HFFc6 (cell line): Measurements from ENCODE around the gene ELP4. TPM values are rescaled to one million over a fixed set of nuclear protein-coding genes. Genes with fewer than 3 reads are reported as not detected.
"Not testable (repeated sequence)": the region's sequence is repeated elsewhere in the genome, so short reads cannot be mapped to it uniquely, and the experiment has no call there.

ENCODE experiments used
- DNase-seq: peaks from one replicate; pipeline ENCODE4 v3.0.0-alpha.2; 2018
- H3K27ac Mint-ChIP-seq: 2 replicates; pipeline ENCODE4 v1.8.0; 2020; ENCODE audit warnings: mild to moderate bottlenecking, mixed read lengths
- H3K27me3 Mint-ChIP-seq: 2 replicates; pipeline ENCODE4 v1.8.0; 2021; ENCODE audit warnings: mild to moderate bottlenecking, moderate library complexity, mixed read lengths; ENCODE audit not compliant: insufficient read depth
- H3K36me3 Mint-ChIP-seq: 2 replicates; pipeline ENCODE4 v1.8.0; 2021; ENCODE audit warnings: low read depth, mixed read lengths
- H3K4me1 Mint-ChIP-seq: 2 replicates; pipeline ENCODE4 v1.8.0; 2020; ENCODE audit warnings: low read depth, mixed read lengths
- H3K4me3 Mint-ChIP-seq: 2 replicates; pipeline ENCODE4 v1.8.0; 2020; ENCODE audit warnings: mild to moderate bottlenecking, moderate library complexity, mixed read lengths
- H3K9me3 Mint-ChIP-seq: 2 replicates; pipeline ENCODE4 v1.8.0; 2020; ENCODE audit warnings: mild to moderate bottlenecking, mixed read lengths
- CTCF ChIP-seq: fragments of 200-600 bp; sonication (generic); IDR thresholded peaks from 2 replicates; pipeline ENCODE4 v1.5.0; 2021; ENCODE audit warnings: antibody characterized with exemption, mild to moderate bottlenecking
- total RNA-seq, 6 experiments: library from RNA; stranded (reverse); fragmentation: NEBNext Ultra II Directional; extraction: Animal tissue kit (Norgen Biotek cat#: 25700); gene quantifications; 2 replicates in 1 of 6; 3 replicates in 5 of 6; pipeline ENCODE4 v1.2.3, GENCODE V29; 2021

The ELP4 gene
- total RNA-seq, 6 experiments from 2014 or later, result 11.0 to 14.3 (median 12.2) TPM

- peaks cover 4% of the 10 kb centered on the region; the same call in 1 of the 2 replicates for H3K9me3 Mint-ChIP-seq
- peaks cover 8% of the 10 kb centered on the region for H3K4me1 Mint-ChIP-seq
- H3K27ac Mint-ChIP-seq, result no peak overlapping the region
- no peak overlapping the region for H3K4me3 Mint-ChIP-seq
- H3K36me3 Mint-ChIP-seq, result peaks cover 11% of the 10 kb centered on the region
- H3K27me3 Mint-ChIP-seq, result no peaks in the 10 kb centered on the region
- no peak for TF ChIP-seq CTCF
- DNase-seq, result no peak
Observed at GRCh38 chr11:31493235-31493634, 16.3 kb upstream of the ELP4 start.

GRCh38 chr11:31493762-31494161 is 15.8 kb upstream of the ELP4 start:
- H3K36me3 Mint-ChIP-seq, result peaks cover 11% of the 10 kb centered on the region
- H3K27me3 Mint-ChIP-seq, H3K9me3 Mint-ChIP-seq, DNase-seq, H3K27ac Mint-ChIP-seq, H3K4me3 Mint-ChIP-seq, H3K4me1 Mint-ChIP-seq: not testable (repeated sequence)

GRCh38 chr11:31499576-31500178 is 9.9 kb upstream of the ELP4 start:
- H3K4me1 Mint-ChIP-seq, result 0 out of 2 replicates have a peak, but pooled peaks cover 8% of the 10 kb centered on the region
- H3K36me3 Mint-ChIP-seq, result peaks cover 11% of the 10 kb centered on the region
- no peak overlapping the region for H3K27ac Mint-ChIP-seq
- peaks cover 4% of the 10 kb centered on the region; the same call in 1 of the 2 replicates for H3K9me3 Mint-ChIP-seq
- no peak for TF ChIP-seq CTCF
- H3K27me3 Mint-ChIP-seq, result no peaks in the 10 kb centered on the region
- no peak for DNase-seq
- no peak overlapping the region for H3K4me3 Mint-ChIP-seq

GRCh38 chr11:31500560-31500959 is 9.0 kb upstream of the ELP4 start:
- H3K27ac Mint-ChIP-seq, result no peak overlapping the region
- H3K9me3 Mint-ChIP-seq, result no peaks in the 10 kb centered on the region
- H3K4me1 Mint-ChIP-seq, result 0 out of 2 replicates have a peak, but pooled peaks cover 8% of the 10 kb centered on the region
- no peaks in the 10 kb centered on the region; the same call in 1 of the 2 replicates for H3K27me3 Mint-ChIP-seq
- no peak overlapping the region for H3K4me3 Mint-ChIP-seq
- DNase-seq, result no peak
- TF ChIP-seq CTCF, result no peak
- peaks cover 2% of the 10 kb centered on the region; the same call in 1 of the 2 replicates for H3K36me3 Mint-ChIP-seq

- no peaks in the 10 kb centered on the region for H3K9me3 Mint-ChIP-seq
- DNase-seq, result no peak
- peaks cover 2% of the 10 kb centered on the region; the same call in 1 of the 2 replicates for H3K27me3 Mint-ChIP-seq
- H3K4me1 Mint-ChIP-seq, result peaks cover 31% of the 10 kb centered on the region
- no peaks in the 10 kb centered on the region; the same call in 1 of the 2 replicates for H3K36me3 Mint-ChIP-seq
- peak overlapping the region; percentile 94 for H3K27ac Mint-ChIP-seq
- peak overlapping the region; percentile 100 for H3K4me3 Mint-ChIP-seq
- no peak for TF ChIP-seq CTCF
Observed at GRCh38 chr11:31509051-31509428, 527 bp upstream of the ELP4 start.

- peaks cover 2% of the 10 kb centered on the region; the same call in 1 of the 2 replicates for H3K27me3 Mint-ChIP-seq
- H3K27ac Mint-ChIP-seq, result no peak overlapping the region
- H3K4me3 Mint-ChIP-seq, result no peak overlapping the region
- no peaks in the 10 kb centered on the region for H3K36me3 Mint-ChIP-seq
- H3K4me1 Mint-ChIP-seq, result peaks cover 31% of the 10 kb centered on the region
- no peak for DNase-seq
- no peaks in the 10 kb centered on the region for H3K9me3 Mint-ChIP-seq
- TF ChIP-seq CTCF, result no peak
Observed at GRCh38 chr11:31512117-31512516, 2.5 kb downstream of the ELP4 start.
